ENCODE measurements around the gene RB1.
"Not testable (repeated sequence)": the region's sequence is repeated elsewhere in the genome, so short reads cannot be mapped to it uniquely, and the experiment has no call there.

RB1 gene

GRCh38 chr13:48346583-48346982, 43.0 kb downstream of the RB1 start:
- ChIA-PET CTCF (no interaction called here), POLR2A (no interaction called here)
- no peak overlapping the region for H3K4me3 ChIP-seq (ENCODE audit: low read depth, low read length)
- DNase-seq (ENCODE audit: low read depth, low spot score): no peak
- TF ChIP-seq, protein P1, sequence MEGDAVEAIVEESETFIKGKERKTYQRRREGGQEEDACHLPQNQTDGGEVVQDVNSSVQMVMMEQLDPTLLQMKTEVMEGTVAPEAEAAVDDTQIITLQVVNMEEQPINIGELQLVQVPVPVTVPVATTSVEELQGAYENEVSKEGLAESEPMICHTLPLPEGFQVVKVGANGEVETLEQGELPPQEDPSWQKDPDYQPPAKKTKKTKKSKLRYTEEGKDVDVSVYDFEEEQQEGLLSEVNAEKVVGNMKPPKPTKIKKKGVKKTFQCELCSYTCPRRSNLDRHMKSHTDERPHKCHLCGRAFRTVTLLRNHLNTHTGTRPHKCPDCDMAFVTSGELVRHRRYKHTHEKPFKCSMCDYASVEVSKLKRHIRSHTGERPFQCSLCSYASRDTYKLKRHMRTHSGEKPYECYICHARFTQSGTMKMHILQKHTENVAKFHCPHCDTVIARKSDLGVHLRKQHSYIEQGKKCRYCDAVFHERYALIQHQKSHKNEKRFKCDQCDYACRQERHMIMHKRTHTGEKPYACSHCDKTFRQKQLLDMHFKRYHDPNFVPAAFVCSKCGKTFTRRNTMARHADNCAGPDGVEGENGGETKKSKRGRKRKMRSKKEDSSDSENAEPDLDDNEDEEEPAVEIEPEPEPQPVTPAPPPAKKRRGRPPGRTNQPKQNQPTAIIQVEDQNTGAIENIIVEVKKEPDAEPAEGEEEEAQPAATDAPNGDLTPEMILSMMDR (IDR thresholded peaks at IDR 0.05; ENCODE audit: insufficient read depth, low read length, missing control alignments): no peak

DNA sequence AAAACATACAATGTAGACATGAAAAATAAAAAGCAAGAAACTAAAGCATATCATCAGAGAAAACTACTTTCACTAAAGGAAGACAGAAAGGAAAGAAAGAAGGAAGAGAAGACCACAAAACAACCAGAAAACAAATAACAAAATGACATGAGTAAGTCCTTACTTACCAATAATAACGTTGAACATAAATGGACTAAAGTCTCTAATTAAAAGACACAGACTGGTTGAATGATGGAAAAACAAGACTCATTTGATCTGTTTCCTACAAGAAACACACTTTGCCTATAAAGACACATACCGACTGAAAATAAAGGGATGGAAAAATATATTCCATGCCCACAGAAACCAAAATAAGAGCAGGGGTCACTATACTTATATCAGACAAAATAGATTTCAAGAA, 46.0 kb downstream of the RB1 start:
- TF ChIP-seq, protein P1 (IDR thresholded peaks at IDR 0.05; ENCODE audit: insufficient read depth, low read length, missing control alignments): no peak
- CTCF ChIA-PET: no interaction called here
- DNase-seq (ENCODE audit: low read depth, low spot score): no peak
- no peak overlapping the region for H3K4me3 ChIP-seq (ENCODE audit: low read depth, low read length)
- POLR2A ChIA-PET: no interaction called here

GRCh38 chr13:48353590-48353989, 50.0 kb downstream of the RB1 start:
- H3K4me3 ChIP-seq (ENCODE audit: low read depth, low read length): no peak overlapping the region
- TF ChIP-seq, protein P1 (IDR thresholded peaks at IDR 0.05; ENCODE audit: insufficient read depth, low read length, missing control alignments): no peak
- DNase-seq (ENCODE audit: low read depth, low spot score): no peak
- ChIA-PET CTCF (no interaction called here), POLR2A (no interaction called here)

GRCh38 chr13:48355524-48355923, 52.0 kb downstream of the RB1 start:
- H3K4me3 ChIP-seq (ENCODE audit: low read depth, low read length); POLR2A ChIA-PET; DNase-seq (ENCODE audit: low read depth, low spot score); CTCF ChIA-PET: not testable (repeated sequence)

DNA sequence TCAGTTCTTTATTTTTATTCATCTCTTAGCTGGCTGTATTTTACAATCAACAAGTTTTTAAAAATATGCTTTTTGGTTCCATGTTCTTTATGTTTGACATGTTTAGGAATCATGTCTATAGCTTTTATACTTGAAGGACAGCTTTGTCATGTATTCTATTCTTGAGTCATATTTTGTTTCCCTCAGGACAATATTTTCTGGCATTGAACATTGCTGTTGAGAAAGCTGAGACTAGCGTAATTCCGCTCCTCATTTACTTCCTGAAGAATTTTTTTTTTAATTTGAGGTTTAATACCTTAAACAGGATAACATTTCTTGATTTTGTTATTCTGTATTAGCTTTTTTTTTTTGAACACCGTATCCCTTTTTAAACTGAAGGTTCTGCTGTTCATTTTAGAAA, 53.2 kb downstream of the RB1 start:
- CTCF ChIA-PET: no interaction called here
- H3K4me3 ChIP-seq (ENCODE audit: low read depth, low read length): no peak overlapping the region
- DNase-seq (ENCODE audit: low read depth, low spot score): no peak
- TF ChIP-seq, protein P1 (IDR thresholded peaks at IDR 0.05; ENCODE audit: insufficient read depth, low read length, missing control alignments): no peak
- POLR2A ChIA-PET: no interaction called here

DNA sequence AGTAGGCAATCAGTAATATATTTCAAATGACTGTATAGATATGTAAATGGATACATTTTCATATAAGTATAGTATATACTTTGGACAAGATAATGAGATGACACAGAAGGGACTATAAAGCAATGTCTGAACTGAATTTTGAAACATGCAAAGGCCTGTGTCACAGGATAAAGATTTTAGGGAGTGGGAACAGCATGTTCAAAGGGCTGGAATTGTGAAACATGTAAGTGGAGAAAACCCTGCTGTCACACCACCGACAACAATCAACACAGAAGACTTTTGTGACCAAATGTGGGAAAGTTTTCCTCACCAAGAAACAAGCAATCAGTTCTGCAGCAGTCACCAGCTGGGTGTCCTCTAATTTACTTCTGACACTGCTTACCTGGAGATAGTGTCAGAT, 66.4 kb downstream of the RB1 start:
- ChIA-PET POLR2A (no interaction called here), CTCF (no interaction called here)
- no peak overlapping the region for H3K4me3 ChIP-seq (ENCODE audit: low read depth, low read length)
- TF ChIP-seq, protein P1 (IDR thresholded peaks at IDR 0.05; ENCODE audit: insufficient read depth, low read length, missing control alignments): no peak
- no peak for DNase-seq (ENCODE audit: low read depth, low spot score)

DNA sequence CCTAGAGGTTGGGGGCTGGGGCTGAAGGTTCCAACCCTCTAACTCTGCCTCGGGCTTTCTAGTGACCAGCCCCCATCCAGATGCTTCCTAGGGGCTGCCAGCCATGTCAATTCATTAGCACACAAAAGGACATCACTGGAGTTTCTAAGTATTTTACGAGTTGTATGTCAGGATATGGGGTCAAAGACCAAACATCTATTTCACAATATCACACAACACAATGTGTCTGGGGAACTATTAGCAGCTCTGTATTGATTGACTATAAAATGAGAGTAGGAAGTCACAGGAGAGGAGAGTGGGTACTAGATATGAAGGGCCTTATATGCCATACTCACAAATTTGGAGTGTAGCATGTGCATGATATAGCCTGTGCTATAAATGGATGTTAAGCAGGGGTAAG, 67.3 kb downstream of the RB1 start:
- no peak overlapping the region for H3K4me3 ChIP-seq (ENCODE audit: low read depth, low read length)
- TF ChIP-seq, protein P1 (IDR thresholded peaks at IDR 0.05; ENCODE audit: insufficient read depth, low read length, missing control alignments): no peak
- ChIA-PET POLR2A (no interaction called here), CTCF (no interaction called here)
- DNase-seq (ENCODE audit: low read depth, low spot score): no peak
